Cardiac fibroblast (primary cell): ENCODE measurements around the gene AGGF1.
"Not testable (repeated sequence)": the region's sequence is repeated elsewhere in the genome, so short reads cannot be mapped to it uniquely, and the experiment has no call there.

Experiments used
- DNase-seq, 2 donors: peaks; one replicate each; pipeline versions ENCODE4 v3.0.0 to v3.0.0-alpha.2; 2010; ENCODE audit warnings: low read depth in 2 of 2
- H3K4me3 ChIP-seq, 2 donors: replicated peaks in 1 of 2; 1 replicate in 1 of 2; 2 replicates in 1 of 2; pipeline ENCODE4 v1.5.1; 2011; ENCODE audit warnings: low read depth in 2 of 2, low read length in 2 of 2, mild to moderate bottlenecking in 2 of 2, moderate library complexity in 1 of 2
- TF ChIP-seq, protein P1 (sequence below): IDR thresholded peaks from one replicate; pipeline ENCODE4 v1.5.1; 2011; ENCODE audit warnings: low read depth, mild to moderate bottlenecking, low read length, inconsistent platforms

The AGGF1 gene

DNA sequence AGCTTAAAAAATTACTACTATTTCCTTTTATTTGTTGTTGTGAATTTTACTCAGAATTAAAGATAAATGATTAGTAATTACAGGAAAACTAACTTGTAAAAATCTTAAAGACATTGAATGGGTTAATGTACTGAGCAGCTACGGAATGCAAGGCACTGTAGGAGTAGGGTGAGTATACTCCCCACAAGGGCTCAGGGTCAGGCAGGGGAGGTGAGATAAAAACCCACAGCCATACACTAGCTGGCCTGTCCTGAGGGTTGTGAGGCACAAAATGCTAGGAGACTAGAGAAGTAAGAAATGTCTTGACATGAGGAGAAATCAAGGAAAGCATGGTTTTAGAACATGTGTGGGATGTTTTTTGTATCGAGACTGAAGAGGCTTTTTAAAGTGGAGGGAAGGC lies 43.5 kb downstream of the AGGF1 start:
- no peak overlapping the region for H3K4me3 ChIP-seq
- TF ChIP-seq, protein P1, sequence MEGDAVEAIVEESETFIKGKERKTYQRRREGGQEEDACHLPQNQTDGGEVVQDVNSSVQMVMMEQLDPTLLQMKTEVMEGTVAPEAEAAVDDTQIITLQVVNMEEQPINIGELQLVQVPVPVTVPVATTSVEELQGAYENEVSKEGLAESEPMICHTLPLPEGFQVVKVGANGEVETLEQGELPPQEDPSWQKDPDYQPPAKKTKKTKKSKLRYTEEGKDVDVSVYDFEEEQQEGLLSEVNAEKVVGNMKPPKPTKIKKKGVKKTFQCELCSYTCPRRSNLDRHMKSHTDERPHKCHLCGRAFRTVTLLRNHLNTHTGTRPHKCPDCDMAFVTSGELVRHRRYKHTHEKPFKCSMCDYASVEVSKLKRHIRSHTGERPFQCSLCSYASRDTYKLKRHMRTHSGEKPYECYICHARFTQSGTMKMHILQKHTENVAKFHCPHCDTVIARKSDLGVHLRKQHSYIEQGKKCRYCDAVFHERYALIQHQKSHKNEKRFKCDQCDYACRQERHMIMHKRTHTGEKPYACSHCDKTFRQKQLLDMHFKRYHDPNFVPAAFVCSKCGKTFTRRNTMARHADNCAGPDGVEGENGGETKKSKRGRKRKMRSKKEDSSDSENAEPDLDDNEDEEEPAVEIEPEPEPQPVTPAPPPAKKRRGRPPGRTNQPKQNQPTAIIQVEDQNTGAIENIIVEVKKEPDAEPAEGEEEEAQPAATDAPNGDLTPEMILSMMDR: no peak
- peak in 1 of 2 donors; percentile 7 for DNase-seq

DNA sequence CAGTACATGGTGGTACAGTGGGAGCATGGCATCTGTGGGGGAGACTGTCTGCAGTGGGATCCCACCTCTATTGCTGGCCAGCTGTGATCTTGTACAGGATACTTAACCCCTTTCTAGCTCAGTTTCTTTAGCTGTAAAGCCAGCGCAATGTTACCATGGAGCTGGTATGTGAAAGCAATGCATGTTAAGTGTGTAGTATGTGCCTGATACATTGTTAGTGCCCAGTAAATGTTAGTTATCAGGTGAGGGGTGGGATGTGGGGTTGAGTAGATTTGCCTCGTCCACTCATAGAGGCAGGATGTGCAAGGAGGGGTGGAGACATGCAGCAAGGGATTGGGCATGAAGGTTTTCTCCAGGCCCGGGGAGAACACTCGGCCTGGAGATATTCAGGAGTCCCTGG lies 44.5 kb downstream of the AGGF1 start:
- H3K4me3 ChIP-seq: no peak overlapping the region
- TF ChIP-seq, protein P1: no peak
- DNase-seq: no peak

DNA sequence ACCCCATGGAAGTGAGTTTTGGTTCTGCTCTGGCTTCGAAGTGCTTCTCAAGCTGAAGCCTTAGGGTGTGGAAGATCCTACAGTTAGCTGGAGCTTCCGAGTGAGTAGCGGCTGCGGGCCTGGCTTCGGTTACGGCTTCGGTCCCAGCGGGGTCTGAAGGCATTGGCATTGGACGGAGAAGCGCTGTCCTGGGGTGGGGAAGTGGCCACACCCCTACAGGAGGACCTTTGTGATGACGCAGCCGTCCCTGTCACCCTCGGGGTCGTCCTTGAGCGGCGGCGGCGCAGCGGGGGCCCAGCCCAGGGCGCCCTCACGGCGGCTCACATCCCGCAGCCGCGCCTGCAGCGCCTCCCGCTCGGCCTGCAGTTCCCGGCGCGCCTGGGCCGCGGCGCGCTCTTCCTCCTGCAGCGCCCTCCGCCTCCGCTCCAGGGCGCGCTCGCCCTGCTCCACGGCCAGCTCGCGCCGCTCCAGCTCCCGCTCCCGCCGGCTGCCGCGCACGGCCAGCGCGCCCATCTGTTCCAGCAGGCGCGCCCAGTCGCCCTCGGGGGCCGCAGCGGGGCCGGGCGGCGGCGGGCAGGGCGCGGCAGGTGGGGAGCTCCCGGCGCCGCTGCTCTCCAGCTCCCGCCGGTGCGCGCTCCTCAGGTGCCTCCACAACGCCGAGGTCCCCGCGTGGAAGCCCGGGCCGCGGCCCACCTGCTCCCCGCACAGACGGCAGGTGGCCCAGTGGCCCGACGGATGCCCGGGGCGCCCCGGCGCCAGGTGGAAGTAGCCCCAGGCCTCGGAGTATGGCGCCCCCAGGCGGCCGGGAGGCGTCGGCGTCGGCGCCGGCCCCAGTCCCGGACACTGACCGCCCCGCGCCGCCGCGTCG lies 47.0 kb downstream of the AGGF1 start:
- TF ChIP-seq, protein P1: peak; percentile 36
- peak; percentile 59 to 68 for DNase-seq
- peak overlapping the region; percentile 30 to 48 for H3K4me3 ChIP-seq

DNA sequence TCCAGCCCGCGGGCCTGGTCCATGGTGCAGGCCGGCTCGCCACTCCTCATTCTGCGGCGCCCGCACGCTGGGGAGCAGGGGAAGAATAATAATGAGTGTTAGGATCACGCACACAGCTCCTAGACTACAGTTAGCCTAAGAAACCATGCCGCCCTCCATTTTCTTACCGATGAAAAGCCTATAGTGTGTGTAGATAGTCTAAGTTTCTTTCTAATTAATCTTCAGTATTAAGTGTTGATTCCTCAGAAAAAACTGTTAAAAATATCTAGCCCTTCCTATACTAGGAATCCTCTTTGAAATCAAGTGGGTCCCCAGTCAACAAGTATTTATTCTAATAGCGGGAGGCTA lies 47.6 kb downstream of the AGGF1 start:
- H3K4me3 ChIP-seq: no peak overlapping the region
- TF ChIP-seq, protein P1: no peak
- no peak for DNase-seq

DNA sequence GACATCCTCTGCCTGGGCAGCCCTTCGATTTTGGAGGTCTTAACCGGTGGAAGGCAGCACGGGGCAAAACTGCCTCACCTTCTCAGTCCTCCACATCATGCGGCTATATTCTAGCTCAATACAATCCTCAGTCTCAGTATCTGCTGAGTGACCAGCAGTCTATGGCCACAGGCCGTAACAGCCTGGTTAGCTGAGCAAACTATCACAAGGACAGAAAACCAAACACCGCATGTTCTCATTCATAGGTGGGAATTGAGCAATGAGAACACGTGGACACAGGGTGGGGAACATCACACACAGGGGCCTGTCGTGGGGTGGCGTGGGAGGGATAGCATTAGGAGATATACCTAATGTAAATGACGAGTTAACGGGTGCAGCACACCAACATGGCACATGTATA lies 50.3 kb downstream of the AGGF1 start:
- not testable (repeated sequence) for DNase-seq, H3K4me3 ChIP-seq

DNA sequence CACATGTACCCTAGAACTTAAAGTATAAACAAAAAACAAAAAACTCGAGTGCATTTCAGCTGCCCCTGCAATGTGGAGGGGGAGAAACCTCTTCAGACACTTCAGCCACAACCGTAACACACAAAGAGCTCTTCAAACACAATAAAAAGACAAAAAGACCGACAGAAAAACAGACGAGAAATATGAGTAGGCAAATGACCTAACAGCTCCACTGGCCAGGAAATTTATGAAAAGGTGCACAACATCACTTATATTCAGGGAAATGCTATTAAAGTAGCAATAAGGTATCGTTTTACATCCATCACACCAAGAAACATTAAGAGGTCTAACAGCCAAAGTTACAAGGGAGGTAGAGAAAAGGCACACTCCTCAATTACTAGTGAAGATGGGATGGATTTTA lies 50.7 kb downstream of the AGGF1 start:
- DNase-seq: no peak
- TF ChIP-seq, protein P1: no peak
- H3K4me3 ChIP-seq: no peak overlapping the region

DNA sequence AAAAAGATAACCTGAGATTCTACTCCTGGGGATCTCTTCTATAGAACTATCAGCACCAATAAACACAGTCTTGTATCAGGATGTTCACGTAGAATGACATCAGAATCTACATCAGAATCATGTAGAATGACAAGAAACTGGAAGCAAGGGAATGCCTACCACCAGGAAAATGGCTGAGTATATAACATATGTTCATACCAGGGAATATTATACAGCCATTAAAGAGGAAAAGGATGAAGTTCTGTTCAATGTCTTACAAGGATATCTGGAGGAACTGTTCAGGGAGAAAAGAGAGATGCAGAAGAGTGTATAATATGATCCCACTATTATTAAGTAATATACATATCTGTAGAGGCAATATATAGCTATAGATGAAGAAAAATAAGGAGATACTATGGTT lies 52.1 kb downstream of the AGGF1 start:
- no peak for DNase-seq
- TF ChIP-seq, protein P1: no peak
- H3K4me3 ChIP-seq: no peak overlapping the region
